IPS-18a (cell line): Measurements from ENCODE around the gene MFSD6L.

Source experiments
- H3K27ac ChIP-seq: one replicate; pipeline ENCODE4 v1.5.1; 2013; ENCODE audit warnings: low read length
- H3K27me3 ChIP-seq: one replicate; pipeline ENCODE4 v1.6.1; 2013; ENCODE audit warnings: mild to moderate bottlenecking, low read length; ENCODE audit not compliant: control insufficient read depth, insufficient read depth
- H3K36me3 ChIP-seq: one replicate; pipeline ENCODE4 v1.6.1; 2013; ENCODE audit warnings: low read depth, low read length; ENCODE audit not compliant: control insufficient read depth
- H3K4me1 ChIP-seq: one replicate; pipeline ENCODE4 v1.6.1; 2013; ENCODE audit warnings: low read depth, low read length; ENCODE audit not compliant: control insufficient read depth
- H3K4me3 ChIP-seq: one replicate; pipeline ENCODE4 v1.5.1; 2013; ENCODE audit warnings: low read length
- H3K9ac ChIP-seq: one replicate; pipeline ENCODE4 v1.6.1; 2013; ENCODE audit warnings: mild to moderate bottlenecking, low read length, moderate library complexity
- H3K9me3 ChIP-seq: one replicate; pipeline ENCODE4 v1.6.1; 2013; ENCODE audit warnings: low read depth, low read length; ENCODE audit not compliant: control insufficient read depth

Gene MFSD6L

GRCh38 chr17:8798846-8799569, at the start of gene MFSD6L:
Gene MFSD6L (minus strand): TSS chr17:8799365. CDS start chr17:8799120, 245 bp downstream.
- H3K36me3 ChIP-seq, result no peaks in the 10 kb centered on the region
- H3K4me3 ChIP-seq, result peak within 1 kb of the TSS; percentile 57
- no peak within 1 kb of the TSS for H3K9ac ChIP-seq
- H3K9me3 ChIP-seq, result no peaks in the 10 kb centered on the region
- no peak within 1 kb of the TSS for H3K27ac ChIP-seq
- H3K4me1 ChIP-seq, result peaks cover 10% of the 10 kb centered on the region
- peaks cover 12% of the 10 kb centered on the region for H3K27me3 ChIP-seq

GRCh38 chr17:8847891-8848290, 48.7 kb upstream of the MFSD6L start:
- Histone ChIP-seq H3K36me3 (no peaks in the 10 kb centered on the region), H3K27ac (no peak overlapping the region), H3K4me1 (no peaks in the 10 kb centered on the region), H3K9me3 (no peaks in the 10 kb centered on the region), H3K4me3 (no peak overlapping the region), H3K27me3 (no peaks in the 10 kb centered on the region), H3K9ac (no peak overlapping the region)

- H3K27me3 ChIP-seq, result no peaks in the 10 kb centered on the region
- H3K9ac ChIP-seq, result no peak overlapping the region
- H3K27ac ChIP-seq, result no peak overlapping the region
- no peaks in the 10 kb centered on the region for H3K4me1 ChIP-seq
- no peaks in the 10 kb centered on the region for H3K9me3 ChIP-seq
- no peak overlapping the region for H3K4me3 ChIP-seq
- no peaks in the 10 kb centered on the region for H3K36me3 ChIP-seq
Measured at GRCh38 chr17:8846768-8847211, 47.6 kb upstream of the MFSD6L start.

DNA sequence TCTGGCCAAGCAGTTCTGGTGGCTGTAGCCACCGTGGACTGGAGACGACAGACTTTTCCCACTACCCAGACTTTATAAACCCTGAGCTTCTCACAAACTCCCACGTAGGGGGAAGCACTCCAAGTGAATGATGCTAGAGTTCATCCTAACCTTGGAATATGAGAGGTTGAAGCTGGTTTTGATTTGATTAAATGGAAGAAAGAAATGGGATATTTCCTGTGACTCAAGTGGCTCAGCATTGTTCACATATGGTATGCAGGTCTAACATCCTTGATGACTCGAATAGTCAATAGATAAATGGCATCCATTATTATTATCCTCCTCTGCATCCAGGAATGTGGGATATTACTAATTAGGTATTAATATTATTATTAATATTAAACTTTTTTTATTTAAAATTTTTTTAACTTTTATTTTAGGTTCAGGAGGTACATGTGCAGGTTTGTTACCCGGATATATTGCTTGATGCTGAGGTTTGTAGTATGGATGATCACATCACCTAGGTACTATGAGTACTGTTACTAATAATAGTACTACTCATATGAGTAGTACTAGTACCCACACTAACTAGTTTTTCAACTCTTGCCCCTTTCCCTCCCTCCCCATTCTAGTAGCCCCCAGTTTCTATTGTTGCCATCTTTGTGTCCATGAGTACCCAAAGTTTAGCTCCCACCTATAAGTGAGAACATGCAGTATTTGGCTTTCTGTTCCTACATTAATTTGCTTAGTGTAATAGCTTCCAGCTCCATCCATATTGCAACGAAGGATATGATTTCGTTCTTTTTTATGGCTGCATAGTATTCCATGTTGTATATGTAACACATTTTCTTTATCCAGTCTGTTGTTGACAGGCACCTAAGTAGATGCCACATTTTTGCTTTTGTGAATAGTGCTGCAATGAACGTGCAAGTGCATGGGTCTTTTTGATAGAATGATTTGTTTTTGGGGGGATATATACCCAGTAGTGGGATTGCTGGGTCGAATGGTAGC, 45.4 kb upstream of the MFSD6L start:
- Histone ChIP-seq H3K27me3 (no peaks in the 10 kb centered on the region), H3K4me3 (no peak overlapping the region), H3K36me3 (no peaks in the 10 kb centered on the region), H3K4me1 (no peaks in the 10 kb centered on the region), H3K9me3 (no peaks in the 10 kb centered on the region), H3K9ac (no peak overlapping the region), H3K27ac (no peak overlapping the region)

GRCh38 chr17:8843344-8843743, 44.2 kb upstream of the MFSD6L start:
- H3K36me3 ChIP-seq, result no peaks in the 10 kb centered on the region
- H3K9me3 ChIP-seq, result no peaks in the 10 kb centered on the region
- H3K4me1 ChIP-seq, result peaks cover under 1% of the 10 kb centered on the region
- no peaks in the 10 kb centered on the region for H3K27me3 ChIP-seq
- H3K27ac ChIP-seq, result no peak overlapping the region
- no peak overlapping the region for H3K4me3 ChIP-seq
- H3K9ac ChIP-seq, result no peak overlapping the region

DNA sequence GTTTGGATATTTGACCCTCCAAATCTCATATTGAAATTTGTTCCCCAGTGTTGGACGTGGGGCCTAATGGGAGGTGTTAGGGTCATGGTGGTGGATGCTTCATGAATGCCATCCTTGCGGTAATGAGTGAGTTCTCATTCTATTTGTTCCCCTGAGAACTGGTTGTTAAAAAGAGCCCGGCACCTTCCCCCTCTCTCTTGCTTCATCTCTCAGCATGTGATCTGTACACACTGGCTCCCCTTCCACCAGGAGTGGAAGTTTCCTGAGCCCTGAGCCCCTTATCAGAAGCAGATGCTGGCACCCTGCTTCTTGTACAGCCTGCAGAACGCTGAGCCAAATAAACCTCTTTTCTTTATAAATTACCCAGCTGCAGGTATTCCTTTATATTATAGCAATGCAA, 42.7 kb upstream of the MFSD6L start:
- Histone ChIP-seq H3K4me3 (no peak overlapping the region), H3K9me3 (no peaks in the 10 kb centered on the region), H3K36me3 (no peaks in the 10 kb centered on the region), H3K27ac (no peak overlapping the region), H3K27me3 (no peaks in the 10 kb centered on the region), H3K9ac (no peak overlapping the region), H3K4me1 (peaks cover 11% of the 10 kb centered on the region)

DNA sequence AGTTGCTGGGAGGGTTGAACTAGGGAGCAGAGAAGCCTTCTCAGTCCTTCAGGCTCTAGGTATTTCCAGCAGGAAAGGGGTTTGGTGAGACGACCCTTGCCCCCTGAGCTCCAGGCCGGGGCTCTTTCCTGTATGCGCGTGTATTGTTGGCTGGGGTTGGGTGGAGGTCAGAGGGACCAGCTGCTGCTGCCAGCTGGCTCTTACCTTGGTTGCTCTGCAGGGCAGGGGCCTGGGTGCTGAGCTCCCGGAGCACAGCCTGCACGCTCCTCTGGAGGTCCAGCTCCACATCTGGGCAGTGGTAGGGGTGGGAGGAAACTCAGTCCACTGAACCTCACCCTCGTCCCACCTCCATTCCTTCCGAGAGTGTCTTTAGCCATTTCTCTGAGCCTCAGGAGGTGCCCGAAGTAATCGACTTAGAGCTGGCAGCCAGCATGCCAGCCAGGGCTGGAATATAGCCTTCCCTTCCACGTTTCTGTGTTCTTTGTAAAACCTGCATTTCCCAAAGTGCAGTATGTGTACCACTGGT, 40.3 kb upstream of the MFSD6L start:
- no peak overlapping the region for H3K27ac ChIP-seq
- no peak overlapping the region for H3K4me3 ChIP-seq
- peaks cover 11% of the 10 kb centered on the region for H3K4me1 ChIP-seq
- H3K9ac ChIP-seq, result no peak overlapping the region
- no peaks in the 10 kb centered on the region for H3K36me3 ChIP-seq
- no peaks in the 10 kb centered on the region for H3K9me3 ChIP-seq
- no peaks in the 10 kb centered on the region for H3K27me3 ChIP-seq

DNA sequence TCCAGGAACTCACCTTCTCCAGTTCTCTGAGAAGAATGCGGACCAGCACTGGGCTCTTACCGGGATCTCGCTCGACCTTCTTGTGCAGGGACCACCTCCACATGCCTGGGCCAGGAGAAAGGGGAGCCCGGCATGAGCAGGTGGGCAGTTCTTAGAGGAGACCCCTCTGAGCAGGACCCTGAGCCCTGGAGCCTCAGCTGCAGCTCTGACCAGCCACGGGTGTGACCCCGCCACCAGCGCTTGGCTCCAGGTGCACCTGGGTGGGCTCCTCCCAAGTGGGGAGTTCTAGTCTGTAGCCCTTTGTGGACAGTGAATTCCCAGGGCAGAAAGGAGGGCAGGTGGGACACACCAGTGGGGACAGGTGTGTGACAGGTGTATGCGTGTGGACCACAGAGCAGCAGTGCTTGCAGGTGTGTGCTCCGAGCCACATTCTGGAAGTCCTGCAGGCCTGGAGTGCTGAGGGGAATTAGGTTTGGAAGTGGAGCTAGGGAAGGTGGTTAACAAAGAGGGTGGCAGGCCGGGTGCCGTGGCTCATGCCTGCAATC, 39.5 kb upstream of the MFSD6L start:
- Histone ChIP-seq H3K27ac (no peak overlapping the region), H3K27me3 (no peaks in the 10 kb centered on the region), H3K9me3 (no peaks in the 10 kb centered on the region), H3K36me3 (no peaks in the 10 kb centered on the region), H3K9ac (no peak overlapping the region), H3K4me3 (no peak overlapping the region), H3K4me1 (peaks cover 11% of the 10 kb centered on the region)

- Histone ChIP-seq H3K9ac (no peak overlapping the region), H3K36me3 (no peaks in the 10 kb centered on the region), H3K4me1 (peaks cover 11% of the 10 kb centered on the region), H3K27me3 (no peaks in the 10 kb centered on the region), H3K9me3 (no peaks in the 10 kb centered on the region), H3K4me3 (no peak overlapping the region), H3K27ac (peak overlapping the region; percentile 17)
Measured at GRCh38 chr17:8837563-8838075, 38.5 kb upstream of the MFSD6L start.

- H3K9me3 ChIP-seq, result no peaks in the 10 kb centered on the region
- peak overlapping the region; percentile 17 for H3K27ac ChIP-seq
- no peak overlapping the region for H3K9ac ChIP-seq
- H3K36me3 ChIP-seq, result no peaks in the 10 kb centered on the region
- no peaks in the 10 kb centered on the region for H3K27me3 ChIP-seq
- H3K4me1 ChIP-seq, result peaks cover 11% of the 10 kb centered on the region
- no peak overlapping the region for H3K4me3 ChIP-seq
Measured at GRCh38 chr17:8836821-8837562, 37.8 kb upstream of the MFSD6L start.
